GM18498 (cell line): ENCODE measurements around the gene ANAPC1.
A peak's percentile ranks its signal among the peaks of the same experiment; 100 is the strongest.
"Not testable (repeated sequence)": the region's sequence is repeated elsewhere in the genome, so short reads cannot be mapped to it uniquely, and the experiment has no call there.

ENCODE experiments used
- ATAC-seq: cut with Tn5 transposase; IDR thresholded peaks from one replicate; pipeline ENCODE4 v1.9.1; 2021; ENCODE audit warnings: mild to moderate bottlenecking, moderate library complexity; ENCODE audit not compliant: unreplicated experiment

Gene ANAPC1

GRCh38 chr2:111812970-111813622 is 70.9 kb downstream of the ANAPC1 start:
- ATAC-seq = not testable (repeated sequence)

- not testable (repeated sequence) for ATAC-seq
These were observed 93.4 kb downstream of the ANAPC1 start for GRCh38 chr2:111790633-111791032.

DNA sequence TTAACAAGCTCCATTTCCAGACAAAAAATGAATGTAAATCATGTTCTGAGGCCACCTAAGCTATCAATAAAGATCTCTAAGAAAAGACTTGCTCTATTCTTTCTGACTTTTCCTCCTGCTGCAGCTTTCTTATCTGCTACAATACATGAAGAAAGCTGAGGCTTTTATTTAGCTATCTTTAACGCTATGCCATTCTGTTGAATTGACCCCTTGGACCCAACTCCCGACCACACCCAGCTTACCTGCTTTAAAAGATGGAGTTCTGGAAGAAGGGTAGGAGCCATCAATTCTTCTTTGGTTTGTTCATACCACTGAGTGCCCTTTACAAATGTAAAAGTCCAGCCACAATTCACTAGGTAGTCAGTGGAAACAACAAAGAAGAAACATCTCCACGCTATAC is 99.9 kb downstream of the ANAPC1 start:
- not testable (repeated sequence) for ATAC-seq

DNA sequence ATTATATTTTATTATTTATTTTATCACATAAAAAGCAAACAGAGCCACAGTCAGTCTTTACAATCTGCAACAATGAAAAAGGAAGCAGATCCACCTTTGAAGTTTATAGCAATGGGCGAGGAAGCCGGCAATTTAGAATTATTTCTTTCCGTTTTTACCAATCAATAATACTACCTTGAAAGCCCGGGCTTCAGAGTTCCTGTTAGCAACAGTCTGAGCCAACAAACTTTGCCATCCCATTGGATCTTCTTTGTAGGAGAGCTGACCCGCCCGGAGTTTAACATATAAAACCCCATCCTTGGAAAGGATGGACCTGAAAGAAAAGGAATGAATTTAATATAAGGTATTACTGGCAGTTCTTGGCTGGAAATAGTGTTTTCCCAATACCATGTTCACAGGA is 101.8 kb downstream of the ANAPC1 start:
- not testable (repeated sequence) for ATAC-seq

DNA sequence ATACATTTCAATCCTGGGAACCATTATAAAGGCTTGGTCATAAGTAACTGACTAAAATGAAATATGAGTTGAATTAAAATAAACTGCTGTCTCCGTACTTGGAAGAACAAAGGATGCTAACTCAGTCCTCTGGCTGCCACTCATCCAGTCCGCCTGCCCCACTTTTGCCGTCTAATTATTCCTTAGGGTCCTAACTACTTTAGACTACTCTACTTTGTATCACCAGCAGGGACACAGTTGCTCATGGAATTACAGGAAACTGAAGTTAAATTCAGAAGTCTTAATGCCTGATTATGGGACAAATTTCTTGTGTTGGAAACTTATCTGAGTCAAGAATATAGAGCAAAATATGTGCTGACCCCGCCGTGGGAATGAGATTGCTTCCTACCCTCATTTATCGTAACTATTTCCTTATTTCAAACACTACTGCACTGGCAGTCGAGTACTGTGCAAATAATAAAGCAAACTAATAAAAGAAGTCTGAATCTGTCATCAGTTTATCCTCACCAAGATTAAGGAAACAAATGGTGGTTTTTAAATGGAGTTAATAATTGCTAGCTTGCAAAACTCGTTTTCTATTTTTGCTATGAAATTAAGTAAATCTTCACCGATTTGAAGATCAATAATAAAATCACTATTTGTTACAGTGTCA is 102.4 kb downstream of the ANAPC1 start:
- ATAC-seq = not testable (repeated sequence)

GRCh38 chr2:111777155-111777554 is 106.8 kb downstream of the ANAPC1 start:
- not testable (repeated sequence) for ATAC-seq

DNA sequence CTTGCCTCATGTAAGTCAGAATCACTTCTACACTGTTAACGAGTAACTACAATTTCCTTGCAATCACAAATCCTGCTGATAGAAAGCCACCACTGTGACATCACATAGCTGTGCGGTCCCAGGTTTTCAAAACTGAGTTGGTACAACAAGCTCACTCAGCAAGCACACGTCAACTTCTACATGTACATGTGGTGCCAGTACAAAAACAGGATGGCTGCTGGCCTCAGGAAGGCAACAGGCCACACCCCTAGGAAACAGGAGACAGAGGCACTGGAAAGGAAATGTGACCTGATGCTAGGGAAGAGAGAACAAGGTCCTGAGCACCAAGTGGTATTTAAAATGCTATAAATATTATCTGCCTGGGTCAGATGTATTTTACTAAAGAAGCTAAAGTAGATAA is 107.7 kb downstream of the ANAPC1 start:
- ATAC-seq = not testable (repeated sequence)

- not testable (repeated sequence) for ATAC-seq
These were observed 111.8 kb downstream of the ANAPC1 start for GRCh38 chr2:111772180-111772579.

DNA sequence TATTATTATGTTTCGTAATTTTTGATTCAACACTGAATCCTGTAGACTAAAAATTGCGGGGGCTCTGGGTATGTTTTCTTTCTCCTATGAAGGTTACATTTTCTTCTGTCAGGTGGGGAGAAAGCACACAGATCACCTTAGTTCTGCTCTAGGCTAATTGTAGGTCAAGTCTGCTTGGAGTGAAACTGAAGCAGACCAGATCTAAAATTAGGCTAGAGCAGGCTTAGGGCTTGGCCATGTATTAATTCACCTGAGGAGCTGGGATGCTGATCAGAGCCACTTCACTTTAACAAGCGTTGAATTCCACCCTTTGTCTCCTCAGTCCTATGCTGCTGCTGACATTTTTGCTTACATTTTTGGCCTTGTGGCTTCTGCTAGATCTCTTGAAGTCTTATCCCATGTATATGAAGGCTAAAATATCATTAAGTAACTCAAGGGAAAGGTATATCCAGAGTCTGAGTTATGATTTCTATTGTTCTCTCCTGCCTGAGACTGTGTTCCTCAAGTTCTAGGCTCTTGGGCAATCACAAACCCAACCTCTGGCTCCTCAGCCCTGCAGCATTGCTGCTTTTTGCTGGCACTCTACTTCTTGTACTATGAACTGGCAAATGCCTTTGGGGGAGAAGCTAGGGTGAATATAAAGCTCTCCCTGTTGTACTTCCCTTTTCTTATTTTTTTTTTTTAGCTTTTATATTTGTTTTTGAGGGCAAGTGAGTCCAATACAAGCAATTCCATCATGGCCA is 112.9 kb downstream of the ANAPC1 start:
- not testable (repeated sequence) for ATAC-seq

- ATAC-seq = not testable (repeated sequence)
These were observed 115.5 kb downstream of the ANAPC1 start for GRCh38 chr2:111768266-111769190.

- ATAC-seq = not testable (repeated sequence)
These were observed 116.9 kb downstream of the ANAPC1 start for GRCh38 chr2:111767087-111767486.

- not testable (repeated sequence) for ATAC-seq
These were observed 117.7 kb downstream of the ANAPC1 start for GRCh38 chr2:111766295-111766694.

DNA sequence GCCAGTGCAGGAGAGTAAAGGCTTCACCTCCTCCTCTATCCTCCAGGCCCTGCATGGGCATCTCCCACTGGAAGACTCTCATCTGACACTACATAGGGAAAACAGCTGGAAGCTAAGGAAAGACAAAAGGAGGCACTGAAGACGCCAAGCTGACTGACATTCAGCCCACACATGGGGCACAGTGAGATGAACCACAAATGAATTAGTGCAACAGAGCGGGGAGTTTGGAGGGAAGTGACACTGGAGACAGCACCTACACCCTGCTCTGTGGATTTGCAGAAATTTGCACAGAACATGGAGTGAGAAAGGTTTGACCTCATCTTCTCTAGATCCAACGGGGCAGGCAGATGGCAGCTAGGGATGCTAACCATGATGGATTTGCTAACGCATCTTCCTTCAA is 119.8 kb downstream of the ANAPC1 start:
- not testable (repeated sequence) for ATAC-seq

GRCh38 chr2:111760697-111761284 is 123.2 kb downstream of the ANAPC1 start:
- ATAC-seq = not testable (repeated sequence)

- not testable (repeated sequence) for ATAC-seq
These were observed 131.5 kb downstream of the ANAPC1 start for GRCh38 chr2:111752533-111752932.

DNA sequence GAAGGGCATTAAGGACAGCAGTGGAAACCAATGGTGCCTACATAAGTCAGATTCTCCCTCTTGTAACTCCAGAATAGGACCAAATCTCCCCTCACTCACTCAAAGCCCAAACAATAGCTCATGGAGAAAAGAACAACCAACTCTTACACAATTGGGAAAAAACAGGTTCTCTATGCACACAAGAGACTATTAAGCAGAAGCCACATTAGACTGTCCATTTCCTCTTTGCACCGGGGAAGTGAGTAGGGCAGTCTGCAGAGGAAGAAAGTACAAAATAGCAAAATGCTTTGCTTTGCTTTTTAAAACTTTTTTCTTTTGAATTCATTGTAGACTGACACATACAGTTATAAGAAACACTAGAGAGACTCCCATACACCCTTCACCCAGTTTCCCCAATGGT is 133.4 kb downstream of the ANAPC1 start:
- ATAC-seq = not testable (repeated sequence)

DNA sequence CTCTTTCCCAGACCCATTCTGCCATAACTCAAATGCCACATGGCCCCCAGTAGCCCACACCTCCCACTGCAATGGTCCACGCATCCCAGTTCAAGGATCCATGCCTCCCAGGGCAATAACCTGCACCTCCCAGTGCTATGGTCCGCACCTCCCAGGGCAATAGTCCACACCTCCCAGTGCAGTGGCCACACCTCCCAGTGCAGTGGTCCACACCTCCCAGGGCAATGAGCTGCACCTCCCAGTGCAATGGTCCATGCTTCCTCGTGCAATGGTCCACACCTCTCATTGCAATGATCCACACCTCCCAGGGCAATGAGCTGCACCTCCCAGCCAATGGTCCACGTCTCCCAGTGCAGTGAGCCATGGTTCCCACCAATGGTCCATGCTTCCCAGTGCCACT is 135.6 kb downstream of the ANAPC1 start:
- ATAC-seq = not testable (repeated sequence)

GRCh38 chr2:111747410-111748115 is 136.4 kb downstream of the ANAPC1 start:
- peak; percentile 87 for ATAC-seq

GRCh38 chr2:111744751-111745150 is 139.2 kb downstream of the ANAPC1 start:
- ATAC-seq = not testable (repeated sequence)

DNA sequence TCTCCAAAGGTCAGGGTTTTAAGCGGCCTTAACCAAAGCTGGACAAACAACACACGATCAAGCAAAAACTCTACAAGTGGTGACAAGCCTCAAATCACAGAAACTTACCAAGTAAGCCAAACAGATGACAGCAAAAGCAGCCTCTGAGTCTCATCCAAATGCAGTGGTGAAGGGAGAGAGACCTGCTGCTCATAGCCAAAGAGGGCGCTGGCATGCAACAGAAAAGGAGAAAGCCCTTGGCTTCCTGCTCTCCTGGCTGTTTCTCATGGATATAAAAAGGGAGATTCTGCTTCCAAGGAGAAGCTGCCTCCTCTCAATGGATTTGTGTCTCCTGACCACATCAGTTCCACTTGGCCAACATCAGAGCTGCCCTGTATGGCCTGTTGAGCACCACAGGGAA is 142.5 kb downstream of the ANAPC1 start:
- ATAC-seq = not testable (repeated sequence)
